Measurements from ENCODE around the gene FAM222B. TPM values are rescaled to one million over a fixed set of nuclear protein-coding genes. Genes with fewer than 3 reads are reported as not detected.

FAM222B gene
- total RNA-seq, 1 experiment from 2014 or later, result 18.5 TPM

GRCh38 chr17:28711723-28712031 lies 130.9 kb downstream of the FAM222B start, which contains the start of gene PROCA1:
TSS of gene PROCA1 (minus strand) at chr17:28711888. CDS start at chr17:28711660, 228 bp downstream.
- CTCF ChIA-PET, result interaction anchor here (1.6 kb wide), 1 partner anchor 13 kb away, joined by 4 read pairs; no protein-coding TSS in a partner anchor
- Mint-ChIP-seq H3K27me3 (ENCODE audit: insufficient read depth, unreplicated experiment) (no peaks in the 10 kb centered on the region), H3K4me3 (ENCODE audit: unreplicated experiment) (peak within 1 kb of the TSS; percentile 71), H3K4me1 (ENCODE audit: insufficient read depth, unreplicated experiment) (peaks cover 28% of the 10 kb centered on the region), H3K36me3 (ENCODE audit: insufficient read depth, unreplicated experiment) (peaks cover 37% of the 10 kb centered on the region), H3K27ac (ENCODE audit: low read depth, unreplicated experiment) (peak within 1 kb of the TSS; percentile 72), H3K9me3 (ENCODE audit: unreplicated experiment) (no peaks in the 10 kb centered on the region)
- intact Hi-C loops (cut with micrococcal nuclease), result no loop called here
- DNase-seq (ENCODE audit: unreplicated experiment), result no peak
- no TSS peak for BruUV-seq (replicated peaks)
- TF ChIP-seq CTCF (IDR thresholded peaks at IDR 0.05; ENCODE audit: unreplicated experiment), result no peak
- POLR2A ChIA-PET, result interaction anchor here (0.9 to 2.3 kb wide), 6 partner anchors 9 to 98 kb away, joined by 3 to 41 read pairs (median 6); partner anchors contain the start of genes RPL23A, SDF2, SUPT6H and TLCD1

GRCh38 chr17:28710861-28711722 lies 131.5 kb downstream of the FAM222B start:
- Mint-ChIP-seq H3K27me3 (ENCODE audit: insufficient read depth, unreplicated experiment) (no peaks in the 10 kb centered on the region), H3K4me3 (ENCODE audit: unreplicated experiment) (peak overlapping the region; percentile 71), H3K27ac (ENCODE audit: low read depth, unreplicated experiment) (peak overlapping the region; percentile 72), H3K9me3 (ENCODE audit: unreplicated experiment) (no peaks in the 10 kb centered on the region), H3K4me1 (ENCODE audit: insufficient read depth, unreplicated experiment) (peaks cover 28% of the 10 kb centered on the region), H3K36me3 (ENCODE audit: insufficient read depth, unreplicated experiment) (peaks cover 37% of the 10 kb centered on the region)
- peak; percentile 83 for DNase-seq (ENCODE audit: unreplicated experiment)
- TF ChIP-seq CTCF (IDR thresholded peaks at IDR 0.05; ENCODE audit: unreplicated experiment), result no peak
- BruUV-seq (replicated peaks), result no TSS peak
- intact Hi-C loops (cut with micrococcal nuclease), result no loop called here
- POLR2A ChIA-PET, result interaction anchor here (0.6 to 2.3 kb wide), 17 partner anchors 9 to 797 kb away, joined by 3 to 41 read pairs (median 4); partner anchors contain the start of genes FAM222B, RPL23A, SDF2 and SUPT6H
- CTCF ChIA-PET, result interaction anchor here (0.6 to 1.6 kb wide), 2 partner anchors 14 to 28 kb away, joined by 3 to 4 read pairs; no protein-coding TSS in a partner anchor

GRCh38 chr17:28707339-28707720 lies 135.3 kb downstream of the FAM222B start:
- no TSS peak for BruUV-seq (replicated peaks)
- Mint-ChIP-seq H3K27me3 (ENCODE audit: insufficient read depth, unreplicated experiment) (no peaks in the 10 kb centered on the region), H3K4me1 (ENCODE audit: insufficient read depth, unreplicated experiment) (peaks cover 7% of the 10 kb centered on the region), H3K4me3 (ENCODE audit: unreplicated experiment) (no peak overlapping the region), H3K9me3 (ENCODE audit: unreplicated experiment) (no peaks in the 10 kb centered on the region), H3K36me3 (ENCODE audit: insufficient read depth, unreplicated experiment) (peaks cover 21% of the 10 kb centered on the region), H3K27ac (ENCODE audit: low read depth, unreplicated experiment) (no peak overlapping the region)
- no peak for DNase-seq (ENCODE audit: unreplicated experiment)
- intact Hi-C loops (cut with micrococcal nuclease), result no loop called here
- ChIA-PET CTCF (interaction anchor here (1.0 to 1.2 kb wide), 2 partner anchors 9 to 410 kb away, joined by 3 to 4 read pairs; no protein-coding TSS in a partner anchor), POLR2A (interaction anchor here (0.6 to 2.3 kb wide), 4 partner anchors 12 to 106 kb away, joined by 3 to 5 read pairs (median 4); partner anchors contain the start of gene RPL23A)
- no peak for TF ChIP-seq CTCF (IDR thresholded peaks at IDR 0.05; ENCODE audit: unreplicated experiment)

Data from MCF 10A (cell line).